K562 (cell line): ENCODE measurements around the gene RBM27. TPM values are rescaled to one million over a fixed set of nuclear protein-coding genes. Genes with fewer than 3 reads are reported as not detected.

Experiments used
- ATAC-seq: fragments of 200-7000 bp; cut with Tn5 transposase; 3 replicates; pipeline ENCODE4 v1.9.1; 2020; ENCODE audit warnings: moderate library complexity
- BruUV-seq: library from RNA; stranded (reverse); fragments of 400-500 nt; replicated peaks from 2 replicates; lab custom pipeline; 2021; lab: Mats Ljungman, UMichigan
- CTCF ChIA-PET: fragments of 300-600 bp; formaldehyde crosslinking; extraction: SDS; loops from one replicate; lab custom pipeline; 2021; ENCODE audit warnings: low intra/inter-chr PET ratio; lab: Yijun Ruan, JAX
- POLR2A ChIA-PET: fragments of 300-600, 350-650 bp; sonication (Branson Sonifier 250); formaldehyde crosslinking; extraction: SDS; loops from one replicate; lab custom pipeline; 2021; ENCODE audit warnings: antibody characterized with exemption, inconsistent platforms; lab: Yijun Ruan, JAX
- DNase-seq, 4 experiments: peaks; one replicate each; pipeline versions ENCODE4 v3.0.0 to v3.0.0-alpha.2; 2011 to 2018; ENCODE audit warnings: low spot score in 3 of 4, mixed read lengths in 3 of 4; ENCODE audit errors: extremely low read depth in 1 of 4
- FAIRE-seq: peaks from 2 replicates; lab custom pipeline; 2011; peaks lifted over from hg19 to GRCh38; lab: Jason Lieb, UNC
- H2AFZ ChIP-seq: 2 replicates; pipeline ENCODE4 v1.6.0; 2011; ENCODE audit warnings: low read depth, low read length, control low read depth, inconsistent platforms
- H3K27ac ChIP-seq: fragments of 200-600 bp; 3 replicates; pipeline ENCODE4 v1.8.0; 2011; ENCODE audit warnings: low read depth, mild to moderate bottlenecking, control low read depth, inconsistent platforms, low read length, moderate library complexity, mixed read lengths; ENCODE audit errors: extremely low read depth
- H3K27me3 ChIP-seq, 2 experiments: fragments of 300-600 bp in 1 of 2; 2 replicates in 1 of 2; 3 replicates in 1 of 2; pipeline versions ENCODE4 v1.6.0 to v1.8.0; 2011; ENCODE audit warnings: inconsistent platforms in 2 of 2, low read length in 2 of 2, mild to moderate bottlenecking in 1 of 2, mixed read lengths in 1 of 2, moderate library complexity in 1 of 2; ENCODE audit not compliant: control insufficient read depth in 2 of 2, insufficient read depth in 2 of 2
- H3K36me3 ChIP-seq: fragments of 300-600 bp; 3 replicates; pipeline ENCODE4 v1.8.0; 2011; ENCODE audit warnings: mild to moderate bottlenecking, low read length, inconsistent platforms; ENCODE audit not compliant: control insufficient read depth, insufficient read depth
- H3K4me1 ChIP-seq, 2 experiments: fragments of 200-600 bp in 1 of 2; replicated peaks in 1 of 2; 2 replicates in 1 of 2; 3 replicates in 1 of 2; pipeline versions ENCODE4 v1.5.1 to v1.8.0; 2011; ENCODE audit warnings: inconsistent platforms in 2 of 2, low read length in 2 of 2, mild to moderate bottlenecking in 1 of 2, mixed read lengths in 1 of 2, moderate library complexity in 1 of 2; ENCODE audit not compliant: control insufficient read depth in 2 of 2, insufficient read depth in 2 of 2
- H3K4me2 ChIP-seq: 2 replicates; pipeline ENCODE4 v1.6.1; 2011; ENCODE audit warnings: low read length, control low read depth, inconsistent platforms, mixed read lengths; ENCODE audit not compliant: insufficient read depth
- H3K4me3 ChIP-seq: fragments of 200-600 bp; sonication (generic), shearing (Covaris generic); 2 replicates; pipeline ENCODE4 v1.5.1; 2016; ENCODE audit warnings: control low read depth, inconsistent platforms
- H3K79me2 ChIP-seq: fragments of 200-600 bp; 3 replicates; pipeline ENCODE4 v1.8.0; 2011; ENCODE audit warnings: low read length, inconsistent platforms; ENCODE audit not compliant: control insufficient read depth, insufficient read depth
- H3K9ac ChIP-seq, 2 experiments: 2 replicates each; pipeline versions ENCODE4 v1.6.0 to v1.6.1; 2011; ENCODE audit warnings: low read depth in 2 of 2, low read length in 2 of 2, control low read depth in 1 of 2, inconsistent platforms in 1 of 2, mild to moderate bottlenecking in 1 of 2, mixed read lengths in 1 of 2; ENCODE audit not compliant: insufficient read depth in 1 of 2
- H3K9me1 ChIP-seq: one replicate; pipeline ENCODE4 v1.6.0; 2011; ENCODE audit warnings: inconsistent platforms, mild to moderate bottlenecking, low read length, moderate library complexity; ENCODE audit not compliant: control insufficient read depth, insufficient read depth
- H3K9me3 ChIP-seq: replicated peaks from 2 replicates; pipeline ENCODE4 v1.5.1; 2011; ENCODE audit warnings: low read depth, low read length, inconsistent platforms; ENCODE audit not compliant: control insufficient read depth, insufficient read depth
- H4K20me1 ChIP-seq: replicated peaks from 2 replicates; pipeline ENCODE4 v1.6.1; 2011; ENCODE audit warnings: low read length, inconsistent platforms, mixed read lengths; ENCODE audit not compliant: control insufficient read depth, insufficient read depth
- ESRRB ChIP-seq: fragments of 250-450 bp; sonication (Bioruptor Pico); IDR thresholded peaks from 2 replicates; pipeline ENCODE4 v1.5.0; 2020; ENCODE audit warnings: mild to moderate bottlenecking, moderate library complexity, borderline replicate concordance
- FOXK1 ChIP-seq: sonication (generic); formaldehyde crosslinking; IDR thresholded peaks from 2 replicates; pipeline ENCODE4 v1.8.0; 2022; ENCODE audit warnings: missing genetic modification reagents, mild to moderate bottlenecking, borderline replicate concordance
- POLR2G ChIP-seq: fragments of 200-400 bp; formaldehyde crosslinking; IDR thresholded peaks from 2 replicates; pipeline ENCODE4 v1.6.1; 2017; ENCODE audit warnings: low read depth, mild to moderate bottlenecking, antibody characterized with exemption, low read length, moderate library complexity
- SMARCE1 ChIP-seq: fragments of 450-650 bp; IDR thresholded peaks from 2 replicates; pipeline ENCODE4 v1.7.1; 2016; ENCODE audit warnings: mild to moderate bottlenecking
- SNRNP70 ChIP-seq: fragments of 200-400 bp; formaldehyde crosslinking; optimal IDR thresholded peaks from 2 replicates; pipeline ENCODE3; 2017; ENCODE audit warnings: low read depth, low read length
- SP1 ChIP-seq: sonication (generic); formaldehyde crosslinking; IDR thresholded peaks from 2 replicates; pipeline ENCODE4 v1.8.1; 2022; ENCODE audit warnings: mild to moderate bottlenecking, missing genetic modification reagents
- SPI1 ChIP-seq: IDR thresholded peaks from 2 replicates; pipeline ENCODE4 v1.6.1; 2011; ENCODE audit warnings: low read depth, low read length, control low read depth, borderline replicate concordance
- TEAD2 ChIP-seq: fragments of 450-650 bp; IDR thresholded peaks from 2 replicates; pipeline ENCODE4 v1.6.1; 2016; ENCODE audit warnings: missing genetic modification characterization, control low read depth, missing compliant biosample characterization
- ZNF551 ChIP-seq: fragments of 250-450 bp; sonication (Bioruptor Pico); IDR thresholded peaks from 2 replicates; pipeline ENCODE4 v1.5.0; 2021; ENCODE audit warnings: mild to moderate bottlenecking, moderate library complexity
- ZNF785 ChIP-seq: fragments of 250-450 bp; sonication (Bioruptor Pico); IDR thresholded peaks from 2 replicates; pipeline ENCODE4 v1.4.0; 2020; ENCODE audit warnings: mild to moderate bottlenecking
- WGBS: fragments of 100-300 bp; shearing (Covaris generic); methylation state at CpG from one replicate; pipeline ENCODE4 v1.1.6; 2016; ENCODE audit warnings: low coverage, mixed read lengths; ENCODE audit not compliant: insufficient coverage; ENCODE audit errors: missing lambda C conversion rate; 5-methylcytosine and 5-hydroxymethylcytosine counted together
- in situ Hi-C: fragments of 300-500 bp; cut with MboI; formaldehyde crosslinking; loops from 4 replicates; pipeline ENCODE4 v1.15.0; 2018; ENCODE audit warnings: inconsistent platforms, mixed read lengths
- intact Hi-C: fragments of 100-400 bp; cut with micrococcal nuclease; formaldehyde crosslinking; loops from 2 replicates; pipeline ENCODE4 v1.14.2; 2022
- polyA plus RNA-seq, 8 experiments: library from polyadenylated mRNA; depleted of rRNA in 4 of 8; stranded (reverse) in 5 of 8; unstranded in 3 of 8; fragments of >200 nt; fragmentation: Nextera tagmentation in 2 of 8; fragmentation: Illumina TruSeq in 1 of 8; extraction: Ambion mirVana in 2 of 8; extraction: Trizol in 1 of 8; gene quantifications; 2 replicates each; pipeline versions ENCODE4 v1.2.1 to v1.2.3, GENCODE V29; 2011 to 2014; ENCODE audit warnings: inconsistent platforms in 1 of 8, missing spikeins in 1 of 8
- total RNA-seq, 7 experiments: library from RNA; depleted of rRNA in 6 of 7; stranded (reverse); fragments of >200 nt in 6 of 7; fragmentation: Illumina TruSeq in 2 of 7; extraction: Trizol in 2 of 7; gene quantifications; 2 replicates each; pipeline versions ENCODE4 v1.2.1 to v1.2.3, GENCODE V29; 2011 to 2021; ENCODE audit warnings: low replicate concordance in 1 of 7
- TF ChIP-seq, protein P1 (sequence below): fragments of 450-650 bp; IDR thresholded peaks from 2 replicates; pipeline ENCODE4 v1.6.1; 2016; ENCODE audit warnings: mild to moderate bottlenecking

RBM27 gene
- total and polyA plus RNA-seq, 9 of the 15 experiments (the other 6 are each of a cell fraction or from before 2014, with no cell fraction given) = 5.3 to 45.4 (median 29.1) TPM

DNA sequence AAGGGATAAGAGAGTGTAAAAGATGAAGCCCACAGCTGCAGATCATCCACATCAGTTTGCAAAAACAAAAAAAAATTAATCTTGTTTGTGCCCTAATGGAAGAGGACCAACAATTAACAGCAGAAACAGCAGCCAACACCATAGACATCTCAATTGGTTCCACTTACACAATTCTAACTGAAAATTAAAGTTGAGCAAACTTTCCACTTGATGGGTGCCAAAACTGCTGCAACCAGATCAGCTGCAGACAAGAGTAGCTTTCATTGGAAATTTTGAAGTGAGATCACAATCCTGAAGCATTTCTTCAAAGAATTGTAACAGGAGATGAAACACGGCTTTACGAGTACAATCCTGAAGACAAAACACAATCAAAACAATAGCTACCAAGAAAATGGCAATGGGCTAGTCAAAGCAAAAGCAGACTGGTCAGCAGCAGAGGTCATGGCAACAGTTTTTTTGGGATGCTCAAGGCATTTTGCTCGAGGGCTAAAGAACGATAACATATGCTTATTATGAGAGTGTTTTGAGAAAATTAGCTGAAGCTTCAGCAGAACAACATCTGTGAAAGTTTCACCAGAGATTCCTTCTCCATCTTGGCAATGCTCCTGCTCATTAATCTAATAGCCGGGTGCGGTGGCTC, 4.1 kb upstream of the RBM27 start:
- Histone ChIP-seq H2AFZ (peak overlapping the region; percentile 48; the same call in 1 of the 2 replicates), H3K79me2 (peaks cover 13% of the 10 kb centered on the region), H3K27me3 (no peaks in the 10 kb centered on the region), H3K9me3 (no peaks in the 10 kb centered on the region), H3K9ac (no peak overlapping the region), H4K20me1 (no peaks in the 10 kb centered on the region), H3K4me3 (no peak overlapping the region), H3K9me1 (no peaks in the 10 kb centered on the region), H3K36me3 (no peaks in the 10 kb centered on the region), H3K27ac (no peak overlapping the region), H3K4me2 (no peak overlapping the region), H3K4me1 (peaks cover 6 to 15% of the 10 kb centered on the region in 2 experiments; a peak in 3 of 5 replicates)
- ATAC-seq (no peak), FAIRE-seq (no peak), DNase-seq (no peak)
- TF ChIP-seq ESRRB (CRISPR knock-in tag) = no peak
- TF ChIP-seq SNRNP70 = no peak
- TF ChIP-seq TEAD2 (tag) = no peak
- no peak for TF ChIP-seq ZNF785
- TF ChIP-seq POLR2G = no peak
- no peak for TF ChIP-seq SMARCE1
- TF ChIP-seq, protein P1, sequence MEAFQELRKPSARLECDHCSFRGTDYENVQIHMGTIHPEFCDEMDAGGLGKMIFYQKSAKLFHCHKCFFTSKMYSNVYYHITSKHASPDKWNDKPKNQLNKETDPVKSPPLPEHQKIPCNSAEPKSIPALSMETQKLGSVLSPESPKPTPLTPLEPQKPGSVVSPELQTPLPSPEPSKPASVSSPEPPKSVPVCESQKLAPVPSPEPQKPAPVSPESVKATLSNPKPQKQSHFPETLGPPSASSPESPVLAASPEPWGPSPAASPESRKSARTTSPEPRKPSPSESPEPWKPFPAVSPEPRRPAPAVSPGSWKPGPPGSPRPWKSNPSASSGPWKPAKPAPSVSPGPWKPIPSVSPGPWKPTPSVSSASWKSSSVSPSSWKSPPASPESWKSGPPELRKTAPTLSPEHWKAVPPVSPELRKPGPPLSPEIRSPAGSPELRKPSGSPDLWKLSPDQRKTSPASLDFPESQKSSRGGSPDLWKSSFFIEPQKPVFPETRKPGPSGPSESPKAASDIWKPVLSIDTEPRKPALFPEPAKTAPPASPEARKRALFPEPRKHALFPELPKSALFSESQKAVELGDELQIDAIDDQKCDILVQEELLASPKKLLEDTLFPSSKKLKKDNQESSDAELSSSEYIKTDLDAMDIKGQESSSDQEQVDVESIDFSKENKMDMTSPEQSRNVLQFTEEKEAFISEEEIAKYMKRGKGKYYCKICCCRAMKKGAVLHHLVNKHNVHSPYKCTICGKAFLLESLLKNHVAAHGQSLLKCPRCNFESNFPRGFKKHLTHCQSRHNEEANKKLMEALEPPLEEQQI = no peak
- TF ChIP-seq FOXK1 (CRISPR knock-in tag) = no peak
- no peak for TF ChIP-seq ZNF551 (CRISPR knock-in tag)
- no peak for TF ChIP-seq SPI1
- no peak for TF ChIP-seq SP1 (CRISPR knock-in tag)
- in situ Hi-C loops = no loop called here
- ChIA-PET CTCF (no interaction called here), POLR2A (interaction anchor here (1.1 to 2.3 kb wide), 3 partner anchors 9 to 17 kb away, joined by 3 to 7 read pairs (median 4); partner anchors contain the start of gene LARS1)
- 77% methylated on average over 6 of the region's 6 CpGs for WGBS
- no TSS peak for BruUV-seq
- intact Hi-C loops = no loop called here
